Occipital lobe (tissue), 2 donors: ENCODE data around the gene ASIC2. TPM values are rescaled to one million over a fixed set of nuclear protein-coding genes. Genes with fewer than 3 reads are reported as not detected.
"Not testable (repeated sequence)": the region's sequence is repeated elsewhere in the genome, so short reads cannot be mapped to it uniquely, and the experiment has no call there.

Experiments
- DNase-seq: peaks from one replicate; lab custom pipeline; 2025; lab: John Stamatoyannopoulos, UW
- total RNA-seq: library from RNA; depleted of rRNA; stranded (reverse); fragments of >200 nt; gene quantifications from one replicate; pipeline ENCODE4 v1.2.3, GENCODE V29; 2014

Gene ASIC2
- total RNA-seq, 1 donor from 2014 or later = 13.1 TPM

DNA sequence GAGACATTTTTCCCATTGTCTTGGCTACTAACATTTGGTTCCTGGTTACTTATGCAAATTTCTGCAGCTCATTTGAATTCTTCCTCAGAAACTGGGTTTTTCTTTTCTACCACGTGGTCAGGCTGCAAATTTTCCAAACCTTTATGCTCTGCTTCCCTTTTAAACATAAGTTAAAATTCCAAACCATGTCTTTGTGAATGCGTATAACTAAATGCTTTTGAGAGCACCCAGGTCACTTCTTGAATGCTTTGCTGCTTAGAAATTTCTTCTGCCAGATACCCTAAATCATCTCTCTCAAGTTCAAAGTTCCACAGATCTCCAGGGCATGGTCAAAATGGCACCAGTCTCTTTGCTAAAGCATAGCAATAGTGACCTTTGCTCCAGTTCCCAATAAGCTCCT, 305.2 kb downstream of the ASIC2 start:
- DNase-seq = not testable (repeated sequence)

DNA sequence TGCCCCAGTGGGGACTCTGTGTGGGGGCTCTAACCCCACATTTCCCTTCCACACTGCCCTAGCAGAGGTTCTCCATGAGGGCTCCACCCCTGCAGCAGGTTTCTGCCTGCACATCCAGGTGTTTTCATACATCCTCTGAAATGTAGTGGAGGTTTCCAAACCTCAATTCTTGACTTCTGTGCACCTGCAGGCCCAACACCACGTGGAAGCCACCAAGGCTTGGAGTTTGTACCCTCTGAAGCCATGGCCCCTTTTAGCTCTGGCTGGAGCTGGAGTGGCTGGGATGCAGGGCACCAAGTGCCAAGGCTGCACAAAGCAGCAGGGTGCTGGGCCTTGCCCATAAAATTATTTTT, 305.7 kb downstream of the ASIC2 start:
- not testable (repeated sequence) for DNase-seq

DNA sequence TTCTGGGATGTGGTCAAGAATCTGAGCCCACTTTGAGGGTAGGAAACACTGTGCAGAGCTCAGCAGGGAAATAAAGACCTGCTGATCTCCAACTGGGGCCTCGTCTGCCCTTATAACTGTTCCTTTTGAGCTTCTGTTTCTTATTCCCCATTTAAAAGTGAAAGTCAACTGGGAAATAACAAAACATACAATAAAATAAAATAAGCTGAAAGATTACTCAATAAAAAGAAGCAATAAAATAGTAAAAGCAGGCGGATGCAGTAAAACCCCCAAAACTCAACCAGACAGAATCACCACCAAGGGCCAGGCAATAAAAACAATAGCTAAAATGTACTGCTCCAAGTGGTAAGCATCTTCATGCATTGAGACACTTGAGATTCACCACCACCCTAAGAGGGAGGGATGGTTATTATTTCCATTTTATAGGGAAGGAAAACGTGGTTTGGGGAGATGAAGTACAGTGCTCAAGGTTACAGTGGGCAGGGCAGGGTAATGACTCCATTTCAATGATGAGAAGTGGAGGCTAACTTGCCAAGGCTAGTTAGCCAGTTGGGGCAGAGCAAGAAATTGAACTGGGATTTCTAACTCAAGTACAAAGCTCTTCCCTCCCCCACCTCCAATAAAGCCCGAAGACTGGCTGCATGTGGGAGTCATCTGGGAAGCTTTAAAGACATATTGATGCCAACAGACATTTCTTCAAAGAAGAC, 307.9 kb downstream of the ASIC2 start:
- DNase-seq = no peak

DNA sequence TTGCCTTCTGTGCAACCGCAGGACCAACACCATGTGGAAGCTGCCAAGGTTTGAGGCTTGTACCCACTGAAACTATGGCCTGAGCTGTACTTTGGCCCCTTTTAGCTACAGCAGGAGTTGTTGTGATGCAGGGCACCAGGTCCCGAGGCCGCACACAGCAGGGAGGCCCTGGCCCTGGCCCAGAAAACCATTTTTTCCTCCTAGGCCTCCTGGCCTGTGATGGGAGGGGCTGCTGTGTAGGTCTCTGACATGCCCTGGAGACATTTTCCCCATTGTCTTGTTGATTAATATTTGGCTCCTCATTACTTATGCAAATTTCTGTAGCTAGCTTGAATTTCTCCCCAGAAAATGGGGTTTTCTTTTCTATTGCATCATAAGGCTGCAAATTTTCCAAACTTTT, 311.5 kb downstream of the ASIC2 start:
- DNase-seq = not testable (repeated sequence)

DNA sequence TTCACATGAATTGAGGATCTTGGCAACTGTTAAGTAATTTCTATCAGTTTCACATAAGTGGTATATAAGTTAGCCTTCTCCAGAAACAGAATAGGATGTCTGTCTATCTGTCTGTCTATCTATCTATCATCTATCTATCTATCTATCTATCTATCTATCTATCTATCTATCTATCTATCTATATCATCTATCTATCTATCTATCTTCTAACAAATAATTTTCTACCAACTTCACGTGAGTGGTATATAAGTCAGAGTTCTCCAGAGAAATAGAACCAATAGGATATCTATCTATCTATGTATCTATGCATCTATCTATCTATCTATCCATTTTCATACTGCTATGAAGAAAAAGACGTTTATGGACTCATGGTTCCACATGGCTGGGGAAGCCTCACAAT, 312.9 kb downstream of the ASIC2 start:
- no peak for DNase-seq

DNA sequence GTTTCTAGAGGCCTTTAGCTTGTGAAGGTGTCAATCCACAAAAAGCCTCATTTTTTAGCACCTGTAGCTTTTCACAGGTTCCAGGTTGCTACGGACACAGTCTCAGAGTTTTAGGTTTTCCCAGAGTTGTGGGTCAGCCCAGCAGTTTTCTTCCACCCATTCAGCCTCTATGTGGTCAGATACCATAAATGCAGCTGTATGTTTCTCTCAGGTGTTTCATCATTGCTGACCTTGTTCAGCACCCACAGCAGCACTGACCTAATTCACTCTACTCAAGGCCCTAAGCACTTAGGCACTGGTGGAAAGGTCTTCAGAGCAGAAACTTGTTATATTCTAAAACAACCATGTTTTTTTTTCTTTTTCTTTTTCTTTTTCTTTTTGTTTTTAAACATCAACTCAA, 316.5 kb downstream of the ASIC2 start:
- no peak for DNase-seq

DNA sequence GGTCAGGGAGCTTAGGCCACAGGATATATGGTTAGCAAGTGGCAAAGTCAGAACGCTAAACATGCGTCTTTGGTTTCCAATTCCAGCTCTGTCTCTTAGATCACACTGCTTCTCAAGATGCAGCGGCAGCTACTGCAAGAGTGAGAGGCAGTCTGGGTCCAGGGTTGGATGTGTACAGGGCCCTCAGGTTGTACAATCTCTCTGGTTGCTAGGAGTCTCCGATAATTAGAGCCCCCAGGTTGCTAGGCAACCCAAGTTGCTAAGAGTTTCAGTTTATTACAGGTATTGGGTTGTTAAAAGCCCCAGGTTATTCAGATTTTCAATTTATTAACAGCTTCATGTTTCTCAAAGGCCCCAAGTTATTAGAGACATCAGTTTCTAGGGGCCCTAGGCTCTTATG, 317.0 kb downstream of the ASIC2 start:
- DNase-seq = no peak

DNA sequence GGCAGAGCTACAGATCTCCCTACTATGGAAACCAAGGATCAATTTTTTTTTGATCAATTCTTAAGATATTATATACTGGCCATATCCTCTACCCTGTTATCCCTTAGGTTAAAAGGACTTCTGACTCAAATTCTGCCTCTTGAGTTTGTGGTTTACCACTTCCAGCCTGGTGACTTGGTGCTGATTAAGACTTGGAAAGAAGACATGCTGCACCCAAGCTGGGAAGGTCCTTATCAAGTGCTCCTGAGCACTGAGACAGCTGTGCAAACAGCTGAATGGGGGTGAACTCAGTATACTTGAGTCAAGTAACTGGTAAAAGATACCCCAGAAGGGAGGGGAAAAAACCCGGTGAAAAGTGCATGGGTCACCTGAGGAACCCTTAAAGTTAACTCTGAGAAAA, 321.9 kb downstream of the ASIC2 start:
- no peak for DNase-seq

DNA sequence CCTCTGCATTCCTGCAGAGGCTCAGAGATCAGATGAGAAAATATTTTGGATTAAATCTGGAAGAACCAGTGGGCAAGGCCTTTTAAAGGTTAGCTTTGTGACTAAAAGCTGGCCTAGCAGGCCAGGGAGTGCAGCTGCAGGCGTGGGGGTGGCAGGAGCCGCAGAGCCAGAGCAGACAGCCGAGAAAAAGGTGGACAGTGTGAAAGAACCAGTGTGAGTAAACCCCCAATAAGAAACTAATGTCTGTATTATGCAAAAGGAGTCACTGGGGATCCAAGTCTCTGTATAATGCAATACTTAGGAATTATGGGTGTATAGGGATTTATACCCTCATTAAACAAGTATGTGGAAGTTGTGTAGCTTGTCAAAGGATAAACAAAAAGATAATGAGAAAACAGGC, 322.8 kb downstream of the ASIC2 start:
- DNase-seq = no peak

DNA sequence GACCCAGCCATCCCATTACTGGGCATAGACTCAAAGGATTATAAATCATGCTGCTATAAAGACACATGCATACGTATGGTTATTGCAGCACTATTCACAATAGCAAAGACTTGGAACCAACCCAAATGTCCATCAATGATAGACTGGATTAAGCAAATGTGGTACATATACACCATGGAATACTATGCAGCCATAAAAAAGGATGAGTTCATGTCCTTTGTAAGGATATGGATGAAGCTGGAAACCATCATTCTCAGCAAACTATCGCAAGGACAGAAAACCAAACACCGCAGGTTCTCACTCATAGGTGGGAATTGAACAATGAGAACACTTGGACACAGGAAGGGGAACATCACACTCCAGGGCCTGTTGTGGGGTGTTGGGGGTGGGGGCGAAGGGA, 323.9 kb downstream of the ASIC2 start:
- DNase-seq = not testable (repeated sequence)

DNA sequence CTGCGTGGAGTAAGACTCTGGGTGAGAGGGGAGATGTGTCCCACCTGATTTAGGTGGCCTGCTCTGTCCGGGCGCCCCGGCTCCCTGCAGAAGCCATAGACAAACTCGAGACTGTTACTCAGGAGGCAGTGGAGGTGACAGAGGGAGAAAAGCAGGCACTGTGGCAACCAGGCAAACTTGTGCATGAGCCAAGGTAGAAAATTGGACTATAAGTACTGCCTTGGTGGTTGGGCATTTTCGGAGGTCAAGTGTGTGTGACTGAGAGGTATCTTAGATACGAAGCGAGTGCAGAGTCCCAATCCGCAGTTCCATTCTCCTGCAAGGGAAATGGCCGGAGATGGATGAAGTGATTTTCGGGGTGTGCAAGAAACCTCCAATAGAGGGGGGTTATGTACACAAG, 328.6 kb downstream of the ASIC2 start:
- DNase-seq = no peak
